AG04450 (cell line): ENCODE results near the gene DYSF. TPM values are rescaled to one million over a fixed set of nuclear protein-coding genes. Genes with fewer than 3 reads are reported as not detected.

Experiments
- CTCF ChIA-PET: fragments of 300-600, 350-600 bp; formaldehyde crosslinking; extraction: SDS; loops from one replicate; lab custom pipeline; 2022; ENCODE audit warnings: antibody characterized with exemption, inconsistent platforms; lab: Charles Lee
- POLR2A ChIA-PET: fragments of 350-600 bp; formaldehyde crosslinking; extraction: SDS; loops from one replicate; lab custom pipeline; 2021; ENCODE audit warnings: antibody characterized with exemption, inconsistent platforms; lab: Yijun Ruan, JAX
- DNase-seq: peaks from one replicate; pipeline ENCODE4 v3.0.0-alpha.2; 2011; ENCODE audit warnings: low read depth, low spot score
- H3K27ac ChIP-seq: one replicate; pipeline ENCODE4 v1.5.1; 2012; ENCODE audit warnings: low read depth, low read length, control low read depth
- H3K27me3 ChIP-seq: one replicate; pipeline ENCODE4 v1.6.0; 2012; ENCODE audit warnings: low read length; ENCODE audit not compliant: control insufficient read depth, insufficient read depth
- H3K4me3 ChIP-seq: 2 replicates; pipeline ENCODE4 v1.5.1; 2011; ENCODE audit warnings: mild to moderate bottlenecking, low read depth, low read length, control low read depth
- H3K9me3 ChIP-seq: 2 replicates; pipeline ENCODE4 v1.5.1; 2012; ENCODE audit warnings: low read length; ENCODE audit not compliant: control insufficient read depth, insufficient read depth
- CTCF ChIP-seq: IDR thresholded peaks from 2 replicates; pipeline ENCODE4 v1.5.1; 2011; ENCODE audit warnings: low read depth, low read length, control low read depth, inconsistent platforms
- polyA plus RNA-seq: library from polyadenylated mRNA; depleted of rRNA; stranded (reverse); fragments of >200 nt; gene quantifications from 2 replicates; pipeline ENCODE4 v1.2.3, GENCODE V29; 2011

Gene DYSF
- polyA plus RNA-seq, 1 experiment, result 0.07 TPM

- peaks cover 25% of the 10 kb centered on the region for H3K27me3 ChIP-seq
- no peak for TF ChIP-seq CTCF
- no peak overlapping the region for H3K27ac ChIP-seq
- no peak for DNase-seq
- ChIA-PET POLR2A (no interaction called here), CTCF (interaction anchor here (0.6 kb wide), 1 partner anchor 950 kb away, joined by 3 read pairs; no protein-coding TSS in a partner anchor)
- no peaks in the 10 kb centered on the region for H3K9me3 ChIP-seq
- H3K4me3 ChIP-seq, result no peak overlapping the region
These were observed 240.2 kb downstream of the DYSF start for GRCh38 chr2:71693286-71694270.

DNA sequence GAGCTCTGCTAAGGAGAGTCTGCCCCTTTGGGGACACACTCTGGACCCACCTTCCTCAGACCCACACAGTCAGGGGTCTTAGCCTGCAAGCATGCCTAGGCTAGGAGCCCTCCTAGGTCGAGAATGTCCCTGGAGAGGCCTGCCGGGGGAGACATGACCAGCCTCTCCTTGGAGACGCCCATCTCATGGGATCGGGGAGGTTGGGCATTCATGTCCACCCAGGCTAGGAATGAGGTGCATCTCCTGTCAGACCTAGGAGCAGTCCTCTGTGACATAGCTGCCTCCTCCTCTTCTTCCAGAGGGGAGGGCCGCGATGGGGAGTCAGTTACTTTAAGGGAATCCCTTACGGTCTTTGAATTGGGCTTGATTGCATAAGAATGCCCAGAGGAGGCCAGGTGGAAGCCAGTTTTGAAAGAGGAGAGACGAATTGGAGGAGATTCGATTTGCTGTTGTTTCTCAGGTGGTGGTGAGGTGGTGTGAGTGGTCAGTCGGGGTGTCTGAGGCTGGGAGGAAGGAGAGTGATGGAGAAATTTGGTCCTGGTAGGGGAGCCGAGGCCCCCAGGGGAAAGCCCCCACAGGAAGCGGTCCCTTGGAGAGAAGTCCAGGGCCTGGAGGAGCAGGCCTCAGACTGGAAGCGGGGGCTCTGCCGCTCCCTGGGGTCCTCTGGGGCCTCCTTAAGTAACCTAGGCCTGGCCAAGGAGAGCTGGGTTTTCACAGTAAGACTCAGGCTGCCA, 241.3 kb downstream of the DYSF start:
- Histone ChIP-seq H3K4me3 (no peak overlapping the region), H3K27ac (no peak overlapping the region), H3K27me3 (peaks cover 20% of the 10 kb centered on the region), H3K9me3 (no peaks in the 10 kb centered on the region)
- no peak for TF ChIP-seq CTCF
- ChIA-PET CTCF (no interaction called here), POLR2A (no interaction called here)
- no peak for DNase-seq

DNA sequence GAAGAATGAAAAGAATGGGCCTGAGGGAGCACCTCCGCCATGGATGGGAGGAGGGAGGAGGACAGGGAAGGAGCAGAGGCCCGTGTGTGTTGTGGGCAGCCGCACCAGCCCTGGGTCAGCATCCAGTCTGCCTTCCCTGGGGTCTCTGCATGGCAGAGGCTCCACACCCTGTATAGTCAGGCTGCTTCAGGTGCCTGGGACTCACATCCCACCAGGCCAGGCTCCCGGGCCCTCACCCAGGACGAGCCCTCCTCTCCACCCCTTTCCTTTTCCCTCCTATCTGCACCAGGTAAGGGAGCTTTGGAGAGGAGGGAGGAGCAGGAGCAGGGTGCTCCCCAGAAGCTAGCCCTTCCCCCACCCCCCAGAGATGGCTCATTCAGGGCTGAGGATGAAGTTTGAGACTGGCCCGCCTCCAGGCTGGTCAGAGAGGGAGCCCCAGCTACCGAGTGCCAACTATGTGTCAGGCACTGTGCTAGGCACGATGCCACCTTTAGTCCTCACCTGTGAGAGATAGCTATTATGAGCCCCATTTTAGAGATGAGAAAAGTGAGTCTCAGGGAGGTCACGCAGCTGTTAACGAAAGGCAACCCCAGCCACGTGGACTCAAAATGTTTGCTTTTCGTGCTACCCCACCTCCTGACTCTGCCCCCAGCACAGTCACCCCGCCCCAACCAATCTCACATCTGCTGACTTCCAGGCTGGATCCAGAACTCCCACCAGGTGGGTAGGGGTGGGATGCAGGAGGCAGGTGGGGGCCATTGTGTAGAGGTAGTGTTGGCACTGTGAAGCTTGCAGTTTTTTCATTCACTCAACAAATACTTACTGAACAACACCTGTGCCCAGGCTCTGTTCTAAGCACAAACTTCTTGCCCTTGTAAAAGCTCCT, 242.1 kb downstream of the DYSF start:
- no peak overlapping the region for H3K27ac ChIP-seq
- ChIA-PET CTCF (no interaction called here), POLR2A (no interaction called here)
- peaks cover 18% of the 10 kb centered on the region for H3K27me3 ChIP-seq
- no peak for TF ChIP-seq CTCF
- no peaks in the 10 kb centered on the region for H3K9me3 ChIP-seq
- no peak for DNase-seq
- H3K4me3 ChIP-seq, result no peak overlapping the region

- H3K27ac ChIP-seq, result no peak overlapping the region
- DNase-seq, result no peak
These were observed 243.0 kb downstream of the DYSF start for GRCh38 chr2:71696381-71696780.

More at GRCh38 chr2:71696381-71696780, 243.0 kb downstream of the DYSF start:
- no peak for TF ChIP-seq CTCF
- no peak overlapping the region for H3K4me3 ChIP-seq
- ChIA-PET CTCF (interaction anchor here (1.2 kb wide), 1 partner anchor 102 kb away, joined by 3 read pairs; no protein-coding TSS in a partner anchor), POLR2A (no interaction called here)
- no peaks in the 10 kb centered on the region for H3K9me3 ChIP-seq
- peaks cover 15% of the 10 kb centered on the region for H3K27me3 ChIP-seq
